ENCODE data around the gene PLA2G1B. TPM values are rescaled to one million over a fixed set of nuclear protein-coding genes. Genes with fewer than 3 reads are reported as not detected.

The PLA2G1B gene
- total and polyA plus RNA-seq, 9 of the 15 experiments (the other 6 are each of a cell fraction or from before 2014, with no cell fraction given): 1.4 TPM; not detected in 8

DNA sequence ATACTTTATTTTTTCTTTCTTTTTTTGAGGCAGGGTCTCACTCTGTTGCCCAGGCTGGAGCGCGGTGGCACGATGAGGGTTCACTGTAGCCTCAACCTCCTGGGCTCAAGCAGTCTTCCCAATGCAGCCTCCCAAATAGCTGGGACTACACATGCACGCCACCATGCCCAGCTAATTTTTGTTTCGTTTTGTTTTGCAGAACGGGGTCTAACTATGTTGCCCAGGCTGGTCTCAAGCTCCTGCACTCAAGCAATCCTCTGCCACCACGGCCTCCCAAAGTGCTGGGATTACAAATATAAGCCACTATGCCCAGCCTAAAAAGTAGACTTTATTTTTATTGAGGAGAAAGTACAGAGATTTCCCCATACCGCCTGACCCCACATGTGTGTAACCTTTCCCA lies 46.1 kb upstream of the PLA2G1B start:
- BruUV-seq (replicated peaks): no TSS peak

DNA sequence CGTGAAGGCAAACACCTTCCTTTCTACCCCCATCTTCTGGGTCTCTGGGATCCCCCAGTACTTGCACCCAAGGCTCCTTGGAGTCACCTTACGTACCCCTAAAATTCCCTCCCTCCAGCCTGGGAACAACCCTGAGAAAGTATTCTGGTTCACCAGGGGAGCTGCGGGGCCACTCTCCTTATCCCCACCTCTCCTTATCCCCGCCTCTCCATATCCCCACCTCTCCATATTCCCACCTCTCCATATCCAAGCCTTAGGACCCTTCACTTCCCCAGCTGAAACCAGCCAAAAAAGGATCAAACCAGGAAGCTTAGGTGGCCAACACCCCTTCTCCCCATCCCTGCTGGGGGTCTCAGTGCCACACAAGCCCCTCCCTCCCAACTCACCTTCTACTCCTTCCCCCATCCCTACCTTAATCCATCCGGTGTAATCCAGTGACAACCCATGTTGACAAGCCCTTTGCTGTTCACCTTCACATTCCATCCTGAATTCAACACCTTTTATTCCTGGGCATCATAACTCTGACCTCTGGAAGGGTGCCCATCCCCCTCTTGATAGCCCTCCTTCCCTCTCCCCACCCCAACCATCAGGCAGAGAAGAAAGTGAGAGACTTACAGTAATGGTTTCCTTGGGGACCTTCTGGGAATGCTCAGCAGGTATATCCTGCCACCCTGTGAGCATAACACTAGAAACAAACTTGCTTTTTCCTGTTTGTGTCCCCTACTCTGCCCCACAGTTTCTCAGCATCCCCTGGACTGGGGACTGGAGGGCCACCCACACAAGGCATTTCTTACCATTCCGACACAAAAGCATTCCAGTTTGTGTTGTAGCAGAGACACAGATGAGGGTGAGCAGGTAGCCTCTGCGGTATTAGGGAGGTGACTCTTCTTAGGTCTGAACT lies 43.0 kb upstream of the PLA2G1B start:
- Histone ChIP-seq H3K4me1 (replicated peaks in 1 of 2; ENCODE audit: control insufficient read depth in 2 of 2, insufficient read depth in 2 of 2, low read length in 2 of 2) (peaks cover 0 to 19% of the 10 kb centered on the region in 2 experiments; a peak in 2 of 5 replicates), H3K4me2 (ENCODE audit: insufficient read depth, low read length) (no peak overlapping the region), H3K4me3 (no peak overlapping the region), H3K9me1 (ENCODE audit: control insufficient read depth, insufficient read depth, low read length) (peaks cover 6% of the 10 kb centered on the region), H4K20me1 (replicated peaks; ENCODE audit: control insufficient read depth, insufficient read depth, low read length) (peaks cover 21% of the 10 kb centered on the region), H3K79me2 (ENCODE audit: control insufficient read depth, insufficient read depth, low read length) (no peaks in the 10 kb centered on the region), H3K9me3 (replicated peaks; ENCODE audit: control insufficient read depth, insufficient read depth, low read depth, low read length) (no peaks in the 10 kb centered on the region), H3K36me3 (ENCODE audit: control insufficient read depth, insufficient read depth, low read length) (no peaks in the 10 kb centered on the region), H3K9ac (ENCODE audit: insufficient read depth in 1 of 2, low read depth in 2 of 2, low read length in 2 of 2) (no peak overlapping the region), H3K27ac (ENCODE audit: extremely low read depth, low read depth, low read length) (no peak overlapping the region), H3K27me3 (ENCODE audit: control insufficient read depth in 2 of 2, insufficient read depth in 2 of 2, low read length in 2 of 2) (peaks cover 36 to 55% of the 10 kb centered on the region in 2 experiments), H2AFZ (ENCODE audit: low read depth, low read length) (no peak overlapping the region)
- no peak for ATAC-seq
- ChIA-PET POLR2A (no interaction called here), CTCF (ENCODE audit: low intra/inter-chr PET ratio) (no interaction called here)
- intact Hi-C loops (cut with micrococcal nuclease) (no loop called here), in situ Hi-C loops (cut with MboI) (no loop called here)
- 9% methylated on average over 7 of the region's 7 CpGs for WGBS (ENCODE audit: insufficient coverage, low coverage, missing lambda C conversion rate)
- BruUV-seq (replicated peaks): no TSS peak
- no peak for DNase-seq (ENCODE audit: extremely low read depth in 1 of 4, low spot score in 3 of 4)
- FAIRE-seq: no peak
- TF ChIP-seq ZNF707 (CRISPR knock-in tag; conservative IDR thresholded peaks at IDR 0.05) (no peak), ARID1B (IDR thresholded peaks at IDR 0.05) (no peak), STAT5A (IDR thresholded peaks at IDR 0.05; ENCODE audit: borderline replicate concordance, low read length) (no peak), KDM5B (IDR thresholded peaks at IDR 0.05; ENCODE audit: insufficient replicate concordance, low read depth, low read length) (no peak), ZFP1 (CRISPR knock-in tag; IDR thresholded peaks at IDR 0.05) (no peak), POLR2G (IDR thresholded peaks at IDR 0.05; ENCODE audit: low read depth, low read length) (no peak)
- TF ChIP-seq, protein P1, sequence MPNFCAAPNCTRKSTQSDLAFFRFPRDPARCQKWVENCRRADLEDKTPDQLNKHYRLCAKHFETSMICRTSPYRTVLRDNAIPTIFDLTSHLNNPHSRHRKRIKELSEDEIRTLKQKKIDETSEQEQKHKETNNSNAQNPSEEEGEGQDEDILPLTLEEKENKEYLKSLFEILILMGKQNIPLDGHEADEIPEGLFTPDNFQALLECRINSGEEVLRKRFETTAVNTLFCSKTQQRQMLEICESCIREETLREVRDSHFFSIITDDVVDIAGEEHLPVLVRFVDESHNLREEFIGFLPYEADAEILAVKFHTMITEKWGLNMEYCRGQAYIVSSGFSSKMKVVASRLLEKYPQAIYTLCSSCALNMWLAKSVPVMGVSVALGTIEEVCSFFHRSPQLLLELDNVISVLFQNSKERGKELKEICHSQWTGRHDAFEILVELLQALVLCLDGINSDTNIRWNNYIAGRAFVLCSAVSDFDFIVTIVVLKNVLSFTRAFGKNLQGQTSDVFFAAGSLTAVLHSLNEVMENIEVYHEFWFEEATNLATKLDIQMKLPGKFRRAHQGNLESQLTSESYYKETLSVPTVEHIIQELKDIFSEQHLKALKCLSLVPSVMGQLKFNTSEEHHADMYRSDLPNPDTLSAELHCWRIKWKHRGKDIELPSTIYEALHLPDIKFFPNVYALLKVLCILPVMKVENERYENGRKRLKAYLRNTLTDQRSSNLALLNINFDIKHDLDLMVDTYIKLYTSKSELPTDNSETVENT (CRISPR knock-in tag; IDR thresholded peaks at IDR 0.05): no peak
- TF ChIP-seq, protein P2, sequence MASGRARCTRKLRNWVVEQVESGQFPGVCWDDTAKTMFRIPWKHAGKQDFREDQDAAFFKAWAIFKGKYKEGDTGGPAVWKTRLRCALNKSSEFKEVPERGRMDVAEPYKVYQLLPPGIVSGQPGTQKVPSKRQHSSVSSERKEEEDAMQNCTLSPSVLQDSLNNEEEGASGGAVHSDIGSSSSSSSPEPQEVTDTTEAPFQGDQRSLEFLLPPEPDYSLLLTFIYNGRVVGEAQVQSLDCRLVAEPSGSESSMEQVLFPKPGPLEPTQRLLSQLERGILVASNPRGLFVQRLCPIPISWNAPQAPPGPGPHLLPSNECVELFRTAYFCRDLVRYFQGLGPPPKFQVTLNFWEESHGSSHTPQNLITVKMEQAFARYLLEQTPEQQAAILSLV (tag; IDR thresholded peaks at IDR 0.05): no peak

More for the DNA sequence above, 46.1 kb upstream of the PLA2G1B start:
- Histone ChIP-seq H3K79me2 (ENCODE audit: control insufficient read depth, insufficient read depth, low read length) (no peaks in the 10 kb centered on the region), H3K9ac (ENCODE audit: insufficient read depth in 1 of 2, low read depth in 2 of 2, low read length in 2 of 2) (no peak overlapping the region), H3K9me1 (ENCODE audit: control insufficient read depth, insufficient read depth, low read length) (peaks cover 3% of the 10 kb centered on the region), H3K4me2 (ENCODE audit: insufficient read depth, low read length) (no peak overlapping the region), H4K20me1 (replicated peaks; ENCODE audit: control insufficient read depth, insufficient read depth, low read length) (0 out of 2 replicates have a peak, but pooled peaks cover 14% of the 10 kb centered on the region), H3K27ac (ENCODE audit: extremely low read depth, low read depth, low read length) (no peak overlapping the region), H3K4me1 (replicated peaks in 1 of 2; ENCODE audit: control insufficient read depth in 2 of 2, insufficient read depth in 2 of 2, low read length in 2 of 2) (peaks cover 3 to 9% of the 10 kb centered on the region in 2 experiments; a peak in 4 of 5 replicates), H3K27me3 (ENCODE audit: control insufficient read depth in 2 of 2, insufficient read depth in 2 of 2, low read length in 2 of 2) (peaks cover 36 to 47% of the 10 kb centered on the region in 2 experiments), H3K36me3 (ENCODE audit: control insufficient read depth, insufficient read depth, low read length) (no peaks in the 10 kb centered on the region), H3K4me3 (no peak overlapping the region), H2AFZ (ENCODE audit: low read depth, low read length) (no peak overlapping the region), H3K9me3 (replicated peaks; ENCODE audit: control insufficient read depth, insufficient read depth, low read depth, low read length) (no peaks in the 10 kb centered on the region)
- TF ChIP-seq ZNF121 (CRISPR knock-in tag; conservative IDR thresholded peaks at IDR 0.05) (peak; percentile 38; the same call in 1 of the 2 replicates), FOS (IDR thresholded peaks at IDR 0.05; ENCODE audit: extremely low read depth, insufficient read length) (no peak), FOXJ3 (CRISPR knock-in tag; IDR thresholded peaks at IDR 0.05) (no peak), ZC3H11A (IDR thresholded peaks at IDR 0.05; ENCODE audit: low read depth, low read length) (no peak)
- 27% methylated on average over 8 of the region's 8 CpGs for WGBS (ENCODE audit: insufficient coverage, low coverage, missing lambda C conversion rate)
- ATAC-seq (no peak), FAIRE-seq (no peak), DNase-seq (ENCODE audit: extremely low read depth in 1 of 4, low spot score in 3 of 4) (no peak)
- in situ Hi-C loops (cut with MboI): no loop called here
- POLR2A ChIA-PET: interaction anchor here (0.6 to 1.4 kb wide), 3 partner anchors 8 to 206 kb away, joined by 3 to 4 read pairs (median 3); no protein-coding TSS in a partner anchor
- CTCF ChIA-PET (ENCODE audit: low intra/inter-chr PET ratio): no interaction called here
- intact Hi-C loops (cut with micrococcal nuclease): no loop called here

Data from K562 (cell line).